ENCODE data around the gene RHCE.
"Not testable (repeated sequence)": the region's sequence is repeated elsewhere in the genome, so short reads cannot be mapped to it uniquely, and the experiment has no call there.

Gene RHCE

GRCh38 chr1:25402947-25403803 lies 17.4 kb downstream of the RHCE start:
- DNase-seq (ENCODE audit: extremely low read depth in 1 of 2, low read depth in 1 of 2) = not testable (repeated sequence)

DNA sequence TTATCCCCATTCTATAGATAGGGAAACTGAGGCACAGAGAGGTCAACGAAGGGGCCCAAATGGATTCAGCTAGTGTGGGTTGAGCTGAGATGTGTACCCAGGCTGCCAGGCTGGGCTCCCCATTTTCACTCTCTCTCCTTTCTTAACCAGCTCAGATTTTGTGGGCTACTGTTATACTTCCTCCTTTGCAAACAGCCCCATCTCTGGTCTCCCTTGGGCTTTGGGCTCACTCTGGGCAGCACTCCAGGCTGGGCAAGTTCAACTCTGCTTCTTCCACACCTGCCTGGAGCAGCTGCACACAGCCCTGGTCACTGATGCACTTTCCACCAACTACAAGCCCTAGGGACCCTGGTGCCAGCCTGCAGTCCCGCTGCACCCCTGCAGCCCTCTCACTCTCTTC lies 22.5 kb downstream of the RHCE start:
- not testable (repeated sequence) for DNase-seq (ENCODE audit: extremely low read depth in 1 of 2, low read depth in 1 of 2)

GRCh38 chr1:25397549-25397948 lies 23.1 kb downstream of the RHCE start:
- not testable (repeated sequence) for DNase-seq (ENCODE audit: extremely low read depth in 1 of 2, low read depth in 1 of 2)

DNA sequence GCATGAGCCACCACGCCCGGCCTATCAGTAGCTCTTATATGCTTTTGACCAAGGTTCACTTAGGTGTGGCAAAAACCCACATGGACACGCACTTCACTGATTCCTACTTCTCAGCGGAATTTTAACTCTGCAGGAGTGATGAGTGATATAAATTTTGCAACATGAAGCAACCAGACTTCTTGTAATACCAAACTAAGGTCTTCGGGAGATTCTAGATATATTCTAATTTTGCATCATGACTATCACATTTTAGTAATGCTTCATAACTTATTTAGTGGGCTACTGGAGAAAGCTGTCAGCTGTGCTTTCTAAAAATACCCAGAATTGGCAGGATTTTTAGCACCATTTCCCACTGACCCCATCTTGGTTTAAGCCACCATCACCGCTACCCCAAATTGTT lies 27.8 kb downstream of the RHCE start:
- DNase-seq (ENCODE audit: extremely low read depth in 1 of 2, low read depth in 1 of 2) = no peak

DNA sequence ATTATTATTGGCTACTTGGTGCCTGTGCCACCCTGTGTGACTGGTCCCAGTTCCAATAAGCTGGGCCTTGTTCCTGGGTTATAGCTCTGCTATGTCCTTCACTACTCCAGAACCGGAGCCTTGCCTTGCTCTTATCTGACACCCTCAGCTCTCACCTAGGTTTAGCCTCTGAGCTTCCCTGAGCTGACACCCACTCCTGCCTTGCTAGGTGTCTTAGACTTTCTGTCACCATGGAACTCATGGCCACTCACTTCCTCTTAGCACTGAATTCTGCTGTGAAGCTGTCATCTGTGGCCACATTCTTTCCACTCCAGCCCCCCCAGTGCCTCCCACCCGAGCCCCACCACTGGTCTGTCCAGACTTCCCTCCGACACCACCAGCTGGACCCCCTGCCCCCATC lies 30.9 kb downstream of the RHCE start:
- DNase-seq (ENCODE audit: extremely low read depth in 1 of 2, low read depth in 1 of 2) = not testable (repeated sequence)

DNA sequence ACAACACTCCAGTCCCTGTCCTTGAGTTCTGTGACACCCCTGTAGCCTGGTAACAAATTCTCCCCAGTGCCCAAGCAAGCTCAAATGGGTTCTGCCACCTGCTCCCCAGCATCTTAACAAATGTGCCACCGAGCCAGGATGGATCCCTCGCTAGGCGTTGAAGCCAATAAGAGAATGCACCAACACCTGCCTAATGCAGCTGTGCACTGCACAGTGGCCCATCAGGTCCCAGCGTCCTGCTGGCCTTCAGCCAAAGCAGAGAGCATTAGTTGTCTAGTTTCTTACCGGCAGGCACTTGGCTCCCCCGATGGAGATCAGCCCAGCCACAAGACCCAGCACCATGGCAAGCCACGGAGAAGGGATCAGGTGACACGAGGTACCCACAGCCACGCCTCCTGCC lies 31.9 kb downstream of the RHCE start:
- not testable (repeated sequence) for DNase-seq (ENCODE audit: extremely low read depth in 1 of 2, low read depth in 1 of 2)

GRCh38 chr1:25387096-25387495 lies 33.5 kb downstream of the RHCE start:
- DNase-seq (ENCODE audit: extremely low read depth in 1 of 2, low read depth in 1 of 2) = not testable (repeated sequence)

- not testable (repeated sequence) for DNase-seq (ENCODE audit: extremely low read depth in 1 of 2, low read depth in 1 of 2)
Observed at GRCh38 chr1:25383875-25384274, 36.8 kb downstream of the RHCE start.

DNA sequence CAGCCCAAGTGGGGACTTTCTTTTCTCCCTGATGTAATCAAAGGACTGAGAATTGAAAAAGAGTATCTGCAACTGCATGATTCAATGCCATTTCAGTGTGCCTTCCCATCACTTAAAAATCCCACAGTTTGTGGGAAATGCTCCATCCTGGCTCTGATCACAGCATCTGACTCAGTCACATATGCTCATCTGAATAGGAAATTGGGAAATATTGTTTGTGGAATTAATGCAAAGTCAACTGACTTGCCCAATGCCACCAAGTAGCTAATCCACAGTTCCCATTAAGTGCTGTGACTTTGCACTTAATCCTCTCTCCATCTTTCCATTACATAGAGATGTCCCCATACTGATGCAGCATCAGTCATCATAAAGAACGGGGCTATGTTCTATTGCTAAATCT lies 37.5 kb downstream of the RHCE start:
- DNase-seq (ENCODE audit: extremely low read depth in 1 of 2, low read depth in 1 of 2) = not testable (repeated sequence)

GRCh38 chr1:25382543-25382942 lies 38.1 kb downstream of the RHCE start:
- not testable (repeated sequence) for DNase-seq (ENCODE audit: extremely low read depth in 1 of 2, low read depth in 1 of 2)

DNA sequence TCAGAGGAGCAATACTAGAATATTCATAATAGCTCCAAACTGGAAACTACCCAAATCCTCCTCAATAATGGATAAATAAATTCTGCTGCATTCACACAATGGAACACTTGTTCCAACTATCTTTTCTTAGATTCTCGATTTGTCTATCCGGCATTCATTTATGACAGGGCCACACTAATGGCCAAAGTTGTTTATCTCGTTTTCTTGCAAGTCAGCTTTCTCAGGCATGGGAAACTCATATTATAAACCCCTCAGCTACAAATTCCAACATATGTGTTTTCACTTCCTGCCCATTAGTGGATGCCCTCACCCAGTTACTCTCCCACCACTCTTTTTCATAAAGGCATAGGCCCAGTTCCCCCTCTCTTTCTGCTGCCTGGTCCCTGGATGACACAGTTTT lies 42.3 kb downstream of the RHCE start:
- DNase-seq (ENCODE audit: extremely low read depth in 1 of 2, low read depth in 1 of 2) = not testable (repeated sequence)

DNA sequence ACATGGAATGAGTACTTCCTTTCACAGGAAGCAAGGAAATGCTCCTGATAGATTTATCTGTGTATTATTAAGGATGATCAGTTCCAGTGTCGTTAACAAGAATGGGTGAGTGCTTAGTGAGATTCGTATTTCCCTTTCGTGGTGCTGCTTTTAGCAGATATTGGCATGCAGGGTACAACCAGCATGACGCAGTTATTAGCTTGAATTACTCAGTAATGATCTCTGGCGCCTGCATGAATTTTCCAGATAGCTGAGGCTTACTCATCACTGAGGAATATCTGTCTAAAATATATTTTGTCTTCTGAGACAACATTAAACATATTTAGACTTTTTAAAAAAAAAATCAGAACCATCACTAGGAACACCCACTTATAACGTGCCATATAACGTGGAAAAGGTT lies 48.9 kb downstream of the RHCE start:
- not testable (repeated sequence) for DNase-seq (ENCODE audit: extremely low read depth in 1 of 2, low read depth in 1 of 2)

GRCh38 chr1:25369691-25370271 lies 50.8 kb downstream of the RHCE start:
- not testable (repeated sequence) for DNase-seq (ENCODE audit: extremely low read depth in 1 of 2, low read depth in 1 of 2)

DNA sequence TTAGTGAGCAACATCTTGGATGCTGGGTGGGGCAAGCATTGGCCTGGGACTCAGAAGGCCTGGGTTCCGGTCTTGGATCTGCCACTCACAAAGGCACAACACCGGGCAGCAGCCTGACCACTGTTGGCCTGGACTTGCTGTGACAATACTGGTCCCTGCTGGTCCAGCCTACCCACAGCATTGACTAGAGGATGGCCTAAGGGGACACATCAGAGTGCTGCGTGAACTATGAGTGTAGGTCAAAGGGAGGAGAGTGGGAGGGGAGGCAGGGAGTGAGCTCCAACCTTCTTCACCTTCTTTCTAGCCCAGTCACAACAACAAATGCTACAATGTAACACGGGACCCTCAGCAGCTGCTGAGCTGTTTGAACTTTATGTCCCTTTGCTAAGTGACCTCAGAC lies 51.4 kb downstream of the RHCE start:
- DNase-seq (ENCODE audit: extremely low read depth in 1 of 2, low read depth in 1 of 2) = no peak

GRCh38 chr1:25362634-25363559 lies 57.7 kb downstream of the RHCE start:
- not testable (repeated sequence) for DNase-seq (ENCODE audit: extremely low read depth in 1 of 2, low read depth in 1 of 2)

- no peak for DNase-seq (ENCODE audit: extremely low read depth in 1 of 2, low read depth in 1 of 2)
Observed at GRCh38 chr1:25361901-25362300, 58.7 kb downstream of the RHCE start.

DNA sequence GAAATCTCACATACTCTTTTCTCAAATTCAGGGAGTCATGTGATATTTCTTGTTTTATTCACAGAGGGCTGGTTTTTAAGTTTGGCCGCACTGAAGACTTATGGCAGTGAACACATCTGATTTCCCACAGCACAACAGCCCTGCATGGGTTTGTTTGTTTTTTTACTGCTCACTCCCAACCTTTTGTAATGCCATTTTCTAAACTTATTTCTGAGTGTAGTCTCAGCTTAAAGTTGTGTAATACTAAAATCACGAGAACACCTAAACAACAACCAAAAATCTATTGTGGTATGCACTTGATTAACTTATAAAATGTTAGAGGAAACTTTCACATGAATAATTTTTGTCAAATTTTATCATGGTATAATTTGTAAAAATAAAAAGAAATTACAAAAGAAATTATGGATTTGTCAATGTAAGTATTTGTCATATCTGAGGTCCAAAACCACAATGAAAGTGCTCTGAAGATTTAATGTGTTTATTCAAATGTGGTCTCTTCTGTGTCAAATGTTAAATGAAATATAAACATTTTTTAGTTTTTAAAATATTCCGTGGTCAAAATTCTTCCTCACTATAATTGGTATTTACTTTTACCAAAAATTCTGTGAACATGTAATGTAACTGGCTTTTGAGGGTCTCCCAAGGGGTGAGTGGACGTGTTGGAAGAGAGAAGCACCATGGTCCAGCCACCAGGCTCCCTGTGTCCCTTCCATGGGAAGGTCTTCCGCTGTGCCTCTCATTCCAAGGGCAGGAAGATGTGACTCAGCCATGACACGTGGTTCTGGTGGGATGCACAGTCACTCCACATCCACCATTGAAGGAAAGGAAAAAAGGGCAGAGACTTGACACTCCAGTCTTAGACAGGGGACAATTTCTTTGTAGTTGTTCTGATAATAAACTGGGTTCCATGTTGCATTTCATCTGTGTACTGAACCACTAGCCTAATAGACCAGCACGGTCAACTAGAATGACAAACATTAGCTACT lies 59.7 kb downstream of the RHCE start:
- no peak for DNase-seq (ENCODE audit: extremely low read depth in 1 of 2, low read depth in 1 of 2)

DNA sequence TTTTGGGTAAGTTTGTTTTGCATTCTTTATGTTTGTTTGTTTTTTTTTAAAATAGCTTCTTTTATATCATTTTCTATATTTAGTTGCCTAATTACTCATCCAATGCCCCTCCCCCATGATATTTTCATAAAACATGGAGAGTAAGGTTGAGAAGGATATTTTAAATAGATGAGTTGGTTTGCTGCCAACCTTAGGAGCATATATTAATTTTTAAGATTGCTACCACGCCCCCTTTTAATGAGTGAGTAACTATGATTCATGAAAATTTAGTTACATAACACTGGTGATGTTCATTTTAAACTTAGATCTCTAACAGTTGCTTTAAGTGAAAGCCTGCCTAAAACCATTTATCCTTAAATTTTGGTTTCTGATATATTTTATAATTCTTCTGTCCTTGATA lies 63.8 kb downstream of the RHCE start:
- no peak for DNase-seq (ENCODE audit: extremely low read depth in 1 of 2, low read depth in 1 of 2)

DNA sequence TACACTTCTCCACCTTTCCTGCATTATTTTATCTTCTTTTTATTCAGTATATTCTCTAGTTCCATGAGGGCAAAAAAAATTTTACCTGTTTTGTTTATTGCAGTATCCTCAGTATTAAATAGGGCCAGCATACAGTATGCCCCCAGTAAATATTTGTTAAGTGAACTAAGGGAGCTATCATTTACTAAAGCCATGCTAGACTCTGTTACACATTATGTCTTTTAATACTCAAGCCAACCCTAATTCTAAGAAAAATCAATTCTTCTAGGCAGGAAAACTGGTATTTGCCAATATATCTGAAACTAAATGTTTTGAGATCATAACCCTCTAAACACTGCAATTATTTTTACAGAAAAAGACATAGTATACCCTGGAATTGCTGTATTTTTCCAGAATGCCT lies 64.2 kb downstream of the RHCE start:
- no peak for DNase-seq (ENCODE audit: extremely low read depth in 1 of 2, low read depth in 1 of 2)

DNA sequence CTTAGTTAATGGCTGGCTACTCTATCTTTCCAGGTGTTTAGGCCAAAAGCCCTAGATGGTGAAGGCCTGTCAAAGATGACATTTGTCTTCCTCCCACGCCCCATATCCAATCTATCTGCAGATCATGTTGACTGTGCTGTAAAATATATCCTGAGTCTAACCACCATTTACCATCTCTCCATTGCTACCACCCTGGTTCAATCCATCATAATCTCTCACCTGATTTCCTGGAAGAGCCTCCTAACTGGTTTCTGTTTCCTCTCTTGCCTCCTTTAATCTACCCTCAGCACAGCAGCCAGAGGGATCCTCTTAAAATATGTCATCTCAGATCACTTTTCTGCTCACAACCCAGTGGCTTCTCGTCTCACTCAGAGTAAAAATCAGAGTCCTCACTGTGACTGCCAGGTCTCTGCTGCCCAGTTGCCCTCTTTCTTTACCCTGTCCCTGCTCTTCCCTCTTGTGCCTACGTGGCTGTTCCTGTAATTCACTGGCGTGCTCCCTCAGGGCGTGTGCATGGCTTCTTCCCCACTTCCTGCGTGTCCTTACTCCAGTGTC lies 64.7 kb downstream of the RHCE start:
- no peak for DNase-seq (ENCODE audit: extremely low read depth in 1 of 2, low read depth in 1 of 2)
